Measurements from ENCODE around the gene CNBD2. TPM values are rescaled to one million over a fixed set of nuclear protein-coding genes. Genes with fewer than 3 reads are reported as not detected.

The CNBD2 gene
- total RNA-seq, 4 donors from 2014 or later = 2.8 to 5.3 (median 3.1) TPM; not detected in 1

DNA sequence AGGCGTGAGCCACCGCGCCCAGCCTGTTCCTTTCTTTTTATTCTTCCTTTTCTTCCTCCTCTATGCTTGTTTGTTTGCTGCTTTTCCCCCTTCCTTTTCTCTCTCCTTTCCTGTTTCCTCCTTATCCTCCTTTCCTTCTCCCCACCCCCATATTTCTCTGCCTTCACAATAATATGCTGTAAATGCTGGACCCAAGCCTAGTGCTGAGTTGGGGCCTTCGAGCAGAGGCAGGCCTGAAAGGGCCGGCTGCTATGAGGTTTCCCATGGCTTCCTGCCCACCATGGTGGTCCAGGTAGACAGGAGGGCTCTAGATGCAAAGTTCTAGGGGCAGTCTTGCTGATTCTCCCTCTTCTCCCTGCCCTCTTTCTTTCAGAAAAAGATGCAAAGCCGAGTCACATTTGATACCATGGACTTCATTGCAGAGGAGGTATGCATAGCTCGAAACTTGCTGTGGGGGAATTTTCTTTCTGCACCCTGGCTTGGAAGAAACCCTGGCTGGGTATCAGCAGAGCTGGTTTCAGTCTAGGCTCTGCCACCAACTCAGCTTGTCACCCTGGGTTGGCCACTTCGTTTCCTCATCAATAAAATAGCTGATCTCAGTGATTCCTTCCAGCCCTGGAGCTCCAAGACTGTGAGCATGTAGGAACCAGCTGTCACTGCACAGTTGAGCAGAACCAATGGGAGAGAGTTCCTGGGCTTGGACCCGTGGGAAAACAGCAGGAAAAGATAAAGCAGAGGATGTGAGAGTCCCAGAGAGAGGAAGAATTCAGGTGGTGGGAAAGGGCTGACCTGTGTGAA lies 7.4 kb downstream of the CNBD2 start:
- TF ChIP-seq, protein P1, sequence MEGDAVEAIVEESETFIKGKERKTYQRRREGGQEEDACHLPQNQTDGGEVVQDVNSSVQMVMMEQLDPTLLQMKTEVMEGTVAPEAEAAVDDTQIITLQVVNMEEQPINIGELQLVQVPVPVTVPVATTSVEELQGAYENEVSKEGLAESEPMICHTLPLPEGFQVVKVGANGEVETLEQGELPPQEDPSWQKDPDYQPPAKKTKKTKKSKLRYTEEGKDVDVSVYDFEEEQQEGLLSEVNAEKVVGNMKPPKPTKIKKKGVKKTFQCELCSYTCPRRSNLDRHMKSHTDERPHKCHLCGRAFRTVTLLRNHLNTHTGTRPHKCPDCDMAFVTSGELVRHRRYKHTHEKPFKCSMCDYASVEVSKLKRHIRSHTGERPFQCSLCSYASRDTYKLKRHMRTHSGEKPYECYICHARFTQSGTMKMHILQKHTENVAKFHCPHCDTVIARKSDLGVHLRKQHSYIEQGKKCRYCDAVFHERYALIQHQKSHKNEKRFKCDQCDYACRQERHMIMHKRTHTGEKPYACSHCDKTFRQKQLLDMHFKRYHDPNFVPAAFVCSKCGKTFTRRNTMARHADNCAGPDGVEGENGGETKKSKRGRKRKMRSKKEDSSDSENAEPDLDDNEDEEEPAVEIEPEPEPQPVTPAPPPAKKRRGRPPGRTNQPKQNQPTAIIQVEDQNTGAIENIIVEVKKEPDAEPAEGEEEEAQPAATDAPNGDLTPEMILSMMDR (IDR thresholded peaks at IDR 0.05; ENCODE audit: low read depth) = no peak

DNA sequence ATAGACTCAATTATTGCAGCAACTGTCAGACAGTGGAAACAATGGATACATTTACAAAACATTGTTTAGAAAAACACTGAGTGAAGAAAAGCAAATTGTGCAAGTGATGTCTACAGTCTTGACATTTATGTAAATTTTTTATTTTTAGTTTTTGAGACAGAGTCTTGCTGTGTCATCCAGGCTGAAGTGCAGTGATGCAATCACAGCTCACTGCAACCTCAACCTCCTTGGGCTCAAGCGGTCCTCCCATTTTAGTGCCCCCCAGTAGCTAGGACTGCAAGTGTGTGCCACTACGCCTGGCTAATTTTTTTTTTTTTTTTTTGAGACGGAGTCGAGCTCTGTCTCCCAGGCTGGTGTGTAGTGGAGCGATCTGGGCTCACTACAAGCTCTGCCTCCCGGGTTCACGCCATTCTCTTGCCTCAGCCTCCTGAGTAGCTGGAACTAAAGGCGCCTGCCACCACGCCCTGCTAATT lies 9.7 kb downstream of the CNBD2 start:
- TF ChIP-seq, protein P1 (IDR thresholded peaks at IDR 0.05; ENCODE audit: low read depth) = no peak

DNA sequence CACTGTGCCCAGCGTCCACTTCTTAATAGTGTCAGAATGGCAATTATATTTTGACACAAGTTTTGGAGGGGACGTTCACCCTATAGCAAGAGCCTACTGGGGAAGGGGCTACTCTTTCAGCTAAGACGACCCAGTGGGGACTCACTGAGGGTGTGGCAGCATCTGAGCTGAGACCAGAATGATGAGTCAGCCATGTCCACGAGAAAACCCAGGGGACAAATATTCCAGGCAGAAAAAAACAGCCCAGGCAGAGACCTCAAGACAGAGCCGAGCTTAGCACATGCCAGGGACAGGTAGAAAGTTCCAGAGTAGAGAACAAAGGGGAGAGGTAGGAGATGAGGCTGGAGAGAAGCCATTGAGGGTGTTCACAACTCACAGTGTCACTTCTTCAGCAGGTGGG lies 11.2 kb downstream of the CNBD2 start:
- TF ChIP-seq, protein P1 (IDR thresholded peaks at IDR 0.05; ENCODE audit: low read depth) = no peak

DNA sequence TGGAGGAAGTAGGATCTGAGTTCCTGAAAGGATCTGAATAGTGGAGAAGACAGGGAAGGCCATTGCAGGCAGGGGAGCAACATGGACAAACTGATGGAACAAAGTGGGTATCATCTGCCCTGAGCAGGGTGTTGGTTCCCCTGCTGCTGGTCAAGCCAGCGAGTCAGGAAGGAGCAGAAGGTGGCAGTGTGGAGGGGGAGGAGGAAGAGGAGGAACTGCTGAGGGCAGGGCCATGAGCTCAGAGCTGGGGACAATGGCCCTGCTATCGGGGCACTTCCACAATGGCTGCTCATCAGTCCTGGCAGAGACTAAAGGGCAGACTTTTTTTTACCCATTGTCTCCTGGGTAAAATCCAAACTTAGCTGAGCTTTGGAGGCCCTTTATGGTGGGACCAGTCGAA lies 13.6 kb downstream of the CNBD2 start:
- TF ChIP-seq, protein P1 (IDR thresholded peaks at IDR 0.05; ENCODE audit: low read depth) = no peak

DNA sequence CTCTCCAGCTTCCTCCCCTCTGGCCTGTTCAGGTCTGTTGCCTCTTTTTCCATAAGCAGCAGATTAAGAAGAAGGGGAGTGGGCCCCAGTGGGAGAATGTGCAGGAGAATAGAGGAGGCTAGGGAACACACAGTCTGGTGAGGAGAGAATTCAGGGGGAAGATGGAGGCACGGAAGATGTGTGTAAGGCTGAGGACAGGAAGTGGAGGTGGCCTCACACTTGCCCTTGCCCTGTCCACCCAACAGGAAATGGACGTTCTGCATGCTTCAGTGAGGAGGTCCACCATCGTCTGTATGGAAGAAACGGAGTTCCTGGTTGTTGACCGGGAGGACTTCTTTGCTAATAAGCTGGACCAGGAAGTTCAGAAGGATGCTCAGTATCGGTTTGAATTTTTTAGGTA lies 16.0 kb downstream of the CNBD2 start:
- TF ChIP-seq, protein P1 (IDR thresholded peaks at IDR 0.05; ENCODE audit: low read depth) = no peak

DNA sequence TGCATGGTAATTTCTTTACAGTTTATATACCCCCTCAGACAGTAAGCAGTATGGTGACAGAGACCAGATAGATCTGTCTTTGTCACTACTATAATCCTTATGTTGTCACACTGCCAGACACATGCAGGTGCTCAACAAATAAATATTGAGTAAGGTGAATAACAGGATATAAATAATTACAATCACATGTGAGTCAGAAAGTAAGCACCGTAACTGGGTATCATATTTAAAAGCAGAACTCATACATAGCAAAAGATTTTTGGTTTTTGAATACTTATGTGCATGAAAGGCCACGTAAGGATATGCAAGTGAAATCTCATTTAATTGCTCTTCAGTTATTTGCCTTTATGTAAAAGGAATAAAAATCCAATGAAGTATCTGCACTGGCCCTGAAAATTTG lies 17.4 kb downstream of the CNBD2 start:
- TF ChIP-seq, protein P1 (IDR thresholded peaks at IDR 0.05; ENCODE audit: low read depth) = no peak

DNA sequence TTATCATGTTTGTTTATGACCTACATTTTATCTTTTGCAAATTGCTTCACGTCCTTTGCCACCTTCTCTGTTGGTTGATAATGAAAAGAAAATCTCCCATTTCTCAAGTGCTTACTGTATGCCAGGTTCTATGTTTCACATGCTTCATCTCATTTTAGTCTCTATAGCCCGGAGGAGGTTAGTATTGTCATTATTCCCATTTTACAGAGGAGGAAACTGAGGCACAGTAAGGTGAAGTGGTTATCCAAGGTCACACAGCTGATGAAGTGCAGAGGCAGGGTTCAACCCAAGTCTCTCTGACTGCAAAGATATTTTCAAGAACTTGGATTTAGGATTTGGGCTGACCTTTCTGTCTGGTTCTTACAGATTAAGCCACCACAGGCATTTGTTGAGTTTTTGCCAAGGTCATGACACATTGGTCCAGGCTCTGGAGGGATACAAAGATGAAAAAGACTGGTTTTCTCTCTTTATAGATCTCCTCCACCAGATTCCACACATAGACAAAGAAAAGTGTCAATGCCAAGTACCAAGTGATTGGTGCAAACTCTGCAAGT lies 20.6 kb downstream of the CNBD2 start:
- TF ChIP-seq, protein P1 (IDR thresholded peaks at IDR 0.05; ENCODE audit: low read depth) = no peak
